GM06990 (cell line): ENCODE results near the gene AHSG.
A peak's percentile ranks its signal among the peaks of the same experiment; 100 is the strongest.

Source experiments
- DNase-seq: peaks from one replicate; pipeline ENCODE4 v3.0.0-alpha.2; 2011; ENCODE audit not compliant: insufficient read length; ENCODE audit errors: extremely low read depth
- H3K27me3 ChIP-seq: replicated peaks from 2 replicates; pipeline ENCODE4 v1.6.0; 2011; ENCODE audit warnings: low read length; ENCODE audit not compliant: control insufficient read depth, insufficient read depth
- H3K36me3 ChIP-seq: 2 replicates; pipeline ENCODE4 v1.5.1; 2011; ENCODE audit warnings: low read length; ENCODE audit not compliant: control insufficient read depth, insufficient read depth
- H3K4me3 ChIP-seq: replicated peaks from 2 replicates; pipeline ENCODE4 v1.5.1; 2011; ENCODE audit warnings: low read depth, mild to moderate bottlenecking, control low read depth, low read length
- CTCF ChIP-seq: IDR thresholded peaks from 2 replicates; pipeline ENCODE4 v1.5.1; 2011; ENCODE audit warnings: low read length, control low read depth, mild to moderate bottlenecking, inconsistent platforms; ENCODE audit not compliant: insufficient read depth, poor library complexity, severe bottlenecking

AHSG gene

GRCh38 chr3:186651678-186652215 lies 38.9 kb downstream of the AHSG start:
- TF ChIP-seq CTCF: no peak
- no peak for DNase-seq

GRCh38 chr3:186653080-186653707 lies 40.3 kb downstream of the AHSG start:
- H3K27me3 ChIP-seq: no peaks in the 10 kb centered on the region
- DNase-seq: peak; percentile 43
- H3K36me3 ChIP-seq: no peaks in the 10 kb centered on the region
- no peak overlapping the region for H3K4me3 ChIP-seq
- TF ChIP-seq CTCF: no peak

More at GRCh38 chr3:186651678-186652215, 38.9 kb downstream of the AHSG start:
- Histone ChIP-seq H3K27me3 (no peaks in the 10 kb centered on the region), H3K4me3 (no peak overlapping the region), H3K36me3 (no peaks in the 10 kb centered on the region)

- Histone ChIP-seq H3K36me3 (no peaks in the 10 kb centered on the region), H3K27me3 (no peaks in the 10 kb centered on the region), H3K4me3 (no peak overlapping the region)
- no peak for TF ChIP-seq CTCF
- no peak for DNase-seq
Observed at GRCh38 chr3:186653984-186654383, 41.1 kb downstream of the AHSG start.

- no peak for TF ChIP-seq CTCF
- H3K36me3 ChIP-seq: no peaks in the 10 kb centered on the region
- DNase-seq: no peak
- H3K4me3 ChIP-seq: no peak overlapping the region
- H3K27me3 ChIP-seq: no peaks in the 10 kb centered on the region; the same call in 1 of the 2 replicates
Observed at GRCh38 chr3:186663361-186664118, 50.7 kb downstream of the AHSG start.

GRCh38 chr3:186664119-186664495 lies 51.2 kb downstream of the AHSG start:
- no peaks in the 10 kb centered on the region for H3K36me3 ChIP-seq
- DNase-seq: no peak
- no peak for TF ChIP-seq CTCF
- H3K4me3 ChIP-seq: no peak overlapping the region
- H3K27me3 ChIP-seq: no peaks in the 10 kb centered on the region; the same call in 1 of the 2 replicates
